Suprapubic skin (tissue), 4 donors: ENCODE measurements around the gene RPS28. TPM values are rescaled to one million over a fixed set of nuclear protein-coding genes. Genes with fewer than 3 reads are reported as not detected.

Experiments
- DNase-seq, 2 donors: peaks; one replicate each; pipeline ENCODE4 v3.0.0-alpha.2; 2019; ENCODE audit warnings: low spot score in 2 of 2
- H3K27ac ChIP-seq: fragments of 200-600 bp; sonication (generic); one replicate; pipeline ENCODE4 v1.5.1; 2019
- H3K27me3 ChIP-seq: fragments of 200-600 bp; sonication (generic); one replicate; pipeline ENCODE4 v1.5.1; 2019
- H3K36me3 ChIP-seq: fragments of 200-600 bp; sonication (generic); one replicate; pipeline ENCODE4 v1.5.1; 2019
- H3K4me1 ChIP-seq: fragments of 200-600 bp; sonication (generic); one replicate; pipeline ENCODE4 v1.5.1; 2019
- H3K4me3 ChIP-seq: fragments of 200-600 bp; sonication (generic); one replicate; pipeline ENCODE4 v1.5.1; 2019; ENCODE audit warnings: mild to moderate bottlenecking
- H3K9me3 ChIP-seq: fragments of 200-600 bp; sonication (generic); one replicate; pipeline ENCODE4 v1.5.1; 2019
- CTCF ChIP-seq, 2 donors: fragments of 200-600 bp in 1 of 2; fragments of 450-650 bp in 1 of 2; sonication (generic) in 1 of 2; IDR thresholded peaks; one replicate each; pipeline ENCODE4 v1.5.1; 2016 to 2019; ENCODE audit warnings: antibody characterized with exemption in 2 of 2, mild to moderate bottlenecking in 1 of 2, moderate library complexity in 1 of 2
- EP300 ChIP-seq: sonication (generic); formaldehyde crosslinking; IDR thresholded peaks from one replicate; pipeline ENCODE4 v1.6.1; 2017; ENCODE audit warnings: antibody characterized with exemption
- POLR2A ChIP-seq, 2 donors: fragments of 450-650 bp; IDR thresholded peaks; one replicate each; pipeline ENCODE4 v1.6.1; 2017; ENCODE audit warnings: antibody characterized with exemption in 2 of 2, mild to moderate bottlenecking in 2 of 2, moderate library complexity in 2 of 2
- POLR2AphosphoS5 ChIP-seq, 3 donors: sonication (generic); formaldehyde crosslinking; IDR thresholded peaks; one replicate each; pipeline ENCODE4 v1.6.1; 2017; ENCODE audit warnings: antibody characterized with exemption in 3 of 3
- WGBS: methylation state at CpG from one replicate; pipeline ENCODE4 v1.1.5; 2018; 5-methylcytosine and 5-hydroxymethylcytosine counted together
- total RNA-seq, 4 donors: library from RNA; depleted of rRNA; stranded (reverse); fragments of >200 nt; gene quantifications; one replicate each; pipeline ENCODE4 v1.1.0, GENCODE V29; 2016

The RPS28 gene
- total RNA-seq, 4 donors from 2014 or later = 464 to 1,363 (median 834) TPM

GRCh38 chr19:8305798-8306197, 15.5 kb upstream of the RPS28 start:
- H3K27me3 ChIP-seq = no peaks in the 10 kb centered on the region
- H3K9me3 ChIP-seq = no peaks in the 10 kb centered on the region
- 94% methylated on average over 4 of the region's 4 CpGs for WGBS
- H3K4me3 ChIP-seq = no peak overlapping the region
- DNase-seq = peak; percentile 20 to 41
- H3K27ac ChIP-seq = no peak overlapping the region
- H3K36me3 ChIP-seq = peaks cover 17% of the 10 kb centered on the region
- H3K4me1 ChIP-seq = peaks cover 35% of the 10 kb centered on the region
- no peak for TF ChIP-seq POLR2A (IDR thresholded peaks at IDR 0.05)
- TF ChIP-seq POLR2AphosphoS5 (IDR thresholded peaks at IDR 0.05) = no peak
- no peak for TF ChIP-seq EP300
- TF ChIP-seq CTCF (IDR thresholded peaks at IDR 0.05) = no peak

GRCh38 chr19:8306235-8307054, 14.9 kb upstream of the RPS28 start:
- no peaks in the 10 kb centered on the region for H3K9me3 ChIP-seq
- H3K27ac ChIP-seq = no peak overlapping the region
- H3K4me3 ChIP-seq = peak overlapping the region; percentile 1
- 68% methylated on average over 8 of the region's 17 CpGs for WGBS
- peaks cover 40% of the 10 kb centered on the region for H3K4me1 ChIP-seq
- no peaks in the 10 kb centered on the region for H3K27me3 ChIP-seq
- peak; percentile 50 to 77 for DNase-seq
- H3K36me3 ChIP-seq = peaks cover 23% of the 10 kb centered on the region
- TF ChIP-seq POLR2AphosphoS5 (IDR thresholded peaks at IDR 0.05) (no peak), EP300 (no peak), CTCF (IDR thresholded peaks at IDR 0.05) (no peak), POLR2A (IDR thresholded peaks at IDR 0.05) (no peak)

DNA sequence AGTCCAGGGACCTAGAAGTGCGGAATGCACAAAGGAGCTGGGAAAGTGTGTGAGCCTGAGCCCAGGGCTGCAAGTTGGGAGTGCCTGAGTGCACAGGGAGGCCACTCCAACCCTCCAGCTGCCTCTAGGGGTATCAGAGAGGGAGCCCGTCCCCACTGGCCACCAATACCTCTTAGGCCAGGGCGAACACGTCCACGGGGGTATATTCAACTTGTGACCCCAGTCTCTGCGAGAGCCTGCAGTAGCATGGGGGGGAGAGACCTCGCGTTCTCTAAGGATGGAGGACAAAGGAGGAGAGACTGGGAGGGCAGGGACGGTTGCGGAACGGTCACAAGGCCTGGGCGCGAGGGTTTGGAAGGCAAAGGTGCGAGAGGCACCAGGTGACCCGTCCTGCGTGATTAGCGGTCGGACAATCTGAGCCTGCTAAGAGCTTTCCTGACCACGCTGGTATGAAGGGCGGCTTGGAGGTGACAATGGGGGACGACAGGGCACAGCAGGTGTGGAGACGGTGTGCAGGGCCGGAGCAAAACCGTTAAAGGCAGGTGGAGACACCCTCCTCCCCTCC, 13.8 kb upstream of the RPS28 start:
- peak overlapping the region; percentile 57 for H3K27ac ChIP-seq
- H3K36me3 ChIP-seq = peaks cover 34% of the 10 kb centered on the region
- 24% methylated on average over 20 of the region's 24 CpGs for WGBS
- no peaks in the 10 kb centered on the region for H3K27me3 ChIP-seq
- TF ChIP-seq POLR2AphosphoS5 (IDR thresholded peaks at IDR 0.05) (no peak), CTCF (IDR thresholded peaks at IDR 0.05) (no peak), POLR2A (IDR thresholded peaks at IDR 0.05) (no peak), EP300 (no peak)
- peak in 1 of 2 donors; percentile 76 for DNase-seq
- peaks cover 47% of the 10 kb centered on the region for H3K4me1 ChIP-seq
- no peaks in the 10 kb centered on the region for H3K9me3 ChIP-seq
- peak overlapping the region; percentile 63 for H3K4me3 ChIP-seq

DNA sequence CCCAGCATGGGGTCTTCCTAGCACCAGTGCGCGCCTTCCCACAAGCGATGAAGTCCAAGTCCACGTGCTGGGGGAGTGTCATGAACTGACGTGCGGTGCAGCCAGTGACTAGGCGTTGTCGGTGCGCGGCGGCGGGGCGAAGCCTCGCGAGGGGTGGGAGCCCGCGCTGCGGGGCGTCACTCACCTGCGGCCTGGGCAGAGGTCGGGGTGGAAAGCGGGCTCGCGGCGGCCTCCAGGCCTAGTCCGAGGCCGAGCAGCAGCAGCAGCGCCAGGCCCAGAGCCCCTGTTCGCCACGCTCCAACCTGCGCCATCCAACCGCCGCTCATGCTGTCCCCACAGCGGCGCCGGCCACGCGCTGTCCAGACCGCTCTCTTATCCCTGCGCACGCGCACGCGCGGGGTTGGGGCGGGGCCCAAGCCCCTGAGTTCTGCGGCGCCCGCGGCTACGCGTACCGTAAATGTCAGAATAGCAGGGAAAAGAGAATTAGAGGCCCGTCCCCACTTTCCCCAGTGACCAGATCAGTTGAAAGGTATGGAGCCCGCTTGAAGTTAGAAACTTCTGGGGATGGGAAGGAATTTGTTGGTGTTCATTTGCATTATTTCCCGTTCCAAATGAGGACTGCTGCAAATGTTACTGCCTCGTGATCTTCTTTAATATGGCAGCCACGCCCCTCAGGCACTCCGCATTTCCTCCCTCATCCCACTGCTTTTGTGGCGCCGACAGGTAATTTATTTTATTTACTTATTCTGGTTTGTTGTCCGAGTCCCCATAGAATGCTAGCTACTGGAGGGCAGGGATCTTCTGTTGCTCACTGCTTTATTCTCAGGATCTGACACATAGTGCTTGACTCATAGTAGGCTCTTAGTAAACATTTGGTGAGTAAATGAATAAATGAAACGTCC, 13.1 kb upstream of the RPS28 start, which contains the start of gene CD320:
Gene CD320, minus strand, starts transcription at position 394 of the 902 bp plus-strand sequence. Its CDS starts 68 bp downstream, at position 326.
- TF ChIP-seq CTCF (IDR thresholded peaks at IDR 0.05) (no peak), POLR2A (IDR thresholded peaks at IDR 0.05) (no peak), EP300 (no peak), POLR2AphosphoS5 (IDR thresholded peaks at IDR 0.05) (peak in 2 of 3 donors; percentile 9 to 46)
- Histone ChIP-seq H3K27ac (peak within 1 kb of the TSS; percentile 57), H3K4me3 (peak within 1 kb of the TSS; percentile 63), H3K9me3 (no peaks in the 10 kb centered on the region), H3K27me3 (no peaks in the 10 kb centered on the region), H3K36me3 (peaks cover 37% of the 10 kb centered on the region), H3K4me1 (peaks cover 46% of the 10 kb centered on the region)
- WGBS = under 1% methylated on average over 13 of the region's 63 CpGs
- peak; percentile 91 to 93 for DNase-seq
